CD4-positive, alpha-beta T cell treated with Interleukin-15 for 4 hours (primary cell): ENCODE measurements around the gene PKNOX1.
"Not testable (repeated sequence)": the region's sequence is repeated elsewhere in the genome, so short reads cannot be mapped to it uniquely, and the experiment has no call there.

Source experiments
- DNase-seq: peaks from one replicate; pipeline ENCODE4 v3.0.0-alpha.2; 2020; ENCODE audit warnings: low spot score

The PKNOX1 gene

GRCh38 chr21:42973991-42974831 is at the start of gene PKNOX1:
Gene PKNOX1, plus strand, starts transcription at chr21:42974562. Its CDS starts 29,820 bp downstream, at chr21:43004382.
- DNase-seq = peak; percentile 99

- no peak for DNase-seq
Measured at GRCh38 chr21:42925114-42925926, 49.0 kb upstream of the PKNOX1 start, which contains the start of gene ERVH48-1. Gene ERVH48-1, minus strand, starts transcription at chr21:42925630. Its CDS starts 6,624 bp downstream, at chr21:42919006.

GRCh38 chr21:42927474-42928200 is 46.7 kb upstream of the PKNOX1 start:
- DNase-seq = not testable (repeated sequence)

- DNase-seq = no peak
Measured at GRCh38 chr21:42929969-42930368, 44.4 kb upstream of the PKNOX1 start.

GRCh38 chr21:42931560-42932235 is 42.7 kb upstream of the PKNOX1 start:
- no peak for DNase-seq

GRCh38 chr21:42932378-42933136 is 41.8 kb upstream of the PKNOX1 start:
- not testable (repeated sequence) for DNase-seq

- not testable (repeated sequence) for DNase-seq
Measured at GRCh38 chr21:42933137-42933970, 41.0 kb upstream of the PKNOX1 start.

GRCh38 chr21:42933973-42934372 is 40.4 kb upstream of the PKNOX1 start:
- DNase-seq = not testable (repeated sequence)

- not testable (repeated sequence) for DNase-seq
Measured at GRCh38 chr21:42936360-42936759, 38.0 kb upstream of the PKNOX1 start.

- DNase-seq = not testable (repeated sequence)
Measured at GRCh38 chr21:42937034-42937940, 37.1 kb upstream of the PKNOX1 start.

GRCh38 chr21:42937960-42938605 is 36.3 kb upstream of the PKNOX1 start:
- no peak for DNase-seq

- DNase-seq = not testable (repeated sequence)
Measured at GRCh38 chr21:42938606-42938995, 35.8 kb upstream of the PKNOX1 start.

GRCh38 chr21:42939582-42940413 is 34.6 kb upstream of the PKNOX1 start:
- no peak for DNase-seq

- DNase-seq = no peak
Measured at GRCh38 chr21:42941696-42942085, 32.7 kb upstream of the PKNOX1 start.

- DNase-seq = no peak
Measured at GRCh38 chr21:42942244-42942643, 32.1 kb upstream of the PKNOX1 start.

GRCh38 chr21:42949094-42949755 is 25.1 kb upstream of the PKNOX1 start:
- DNase-seq = not testable (repeated sequence)

- not testable (repeated sequence) for DNase-seq
Measured at GRCh38 chr21:42951193-42951592, 23.2 kb upstream of the PKNOX1 start.
